IMR-90 (cell line): ENCODE measurements around the gene NDUFB10.

ENCODE experiments used
- BHLHE40 ChIP-seq: fragments of 150-350 bp; IDR thresholded peaks from 2 replicates; pipeline ENCODE4 v1.6.1; 2016; ENCODE audit warnings: mild to moderate bottlenecking, low read depth, low read length
- CEBPB ChIP-seq: IDR thresholded peaks from 2 replicates; pipeline ENCODE4 v1.6.1; 2012; ENCODE audit warnings: low read depth, low read length, improper control_type of control experiment
- MAFK ChIP-seq: IDR thresholded peaks from 2 replicates; pipeline ENCODE4 v1.6.1; 2012; ENCODE audit warnings: low read depth, low read length, improper control_type of control experiment
- MAZ ChIP-seq: IDR thresholded peaks from 2 replicates; pipeline ENCODE4 v1.6.1; 2012; ENCODE audit warnings: low read depth, mild to moderate bottlenecking, low read length, improper control_type of control experiment, moderate library complexity, borderline replicate concordance
- POLR2A ChIP-seq: IDR thresholded peaks from 2 replicates; pipeline ENCODE4 v1.6.1; 2012; ENCODE audit warnings: mild to moderate bottlenecking, low read depth, low read length
- RAD21 ChIP-seq: IDR thresholded peaks from 2 replicates; pipeline ENCODE4 v1.6.1; 2012; ENCODE audit warnings: low read length, improper control_type of control experiment
- RCOR1 ChIP-seq: IDR thresholded peaks from 2 replicates; pipeline ENCODE4 v1.6.1; 2012; ENCODE audit warnings: mild to moderate bottlenecking, low read length, improper control_type of control experiment; ENCODE audit not compliant: insufficient replicate concordance
- RFX5 ChIP-seq: IDR thresholded peaks from 2 replicates; pipeline ENCODE4 v1.8.0; 2012; ENCODE audit warnings: low read depth, mild to moderate bottlenecking, low read length, moderate library complexity
- SMC3 ChIP-seq: fragments of 150-350 bp; IDR thresholded peaks from 2 replicates; pipeline ENCODE4 v1.6.1; 2016; ENCODE audit warnings: low read depth, mild to moderate bottlenecking, antibody characterized with exemption, low read length, moderate library complexity
- TF ChIP-seq, protein P1 (sequence below): conservative IDR thresholded peaks from 2 replicates; pipeline ENCODE4 v1.5.1; 2012; ENCODE audit warnings: mild to moderate bottlenecking, low read depth, low read length, improper control_type of control experiment

DNA sequence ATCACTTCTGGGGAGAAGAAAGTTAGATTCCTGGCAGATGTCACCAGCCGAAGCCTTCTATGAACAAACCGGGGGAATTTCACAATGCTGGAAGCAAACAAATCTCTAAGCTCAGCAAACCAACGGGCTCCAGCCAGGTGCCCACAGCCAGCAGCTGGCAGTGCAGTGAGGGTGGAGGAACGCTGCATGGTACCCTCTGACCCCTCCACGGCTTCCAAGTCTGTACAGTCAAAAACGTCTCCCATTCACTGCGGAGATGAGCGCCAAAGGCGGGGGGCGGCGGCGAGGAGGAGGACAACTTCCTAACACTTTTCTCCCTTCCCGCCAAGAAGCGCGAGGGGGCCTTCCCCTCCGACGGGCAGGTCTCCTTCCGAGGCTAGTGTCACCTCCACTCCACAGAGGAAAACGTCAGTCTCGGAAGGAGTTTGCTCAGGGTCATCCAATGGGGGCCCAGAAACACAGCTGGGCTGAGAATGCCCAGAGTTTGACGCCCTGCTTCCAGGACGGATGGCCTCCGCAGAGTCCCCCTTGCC, 49.4 kb downstream of the NDUFB10 start:
- TF ChIP-seq MAFK: 0 out of 2 replicates have a peak, but pooled peaks have one; percentile 2
- TF ChIP-seq POLR2A: 0 out of 2 replicates have a peak, but pooled peaks have one; percentile 16
- peak; percentile 78 for TF ChIP-seq CEBPB
- TF ChIP-seq, protein P1, sequence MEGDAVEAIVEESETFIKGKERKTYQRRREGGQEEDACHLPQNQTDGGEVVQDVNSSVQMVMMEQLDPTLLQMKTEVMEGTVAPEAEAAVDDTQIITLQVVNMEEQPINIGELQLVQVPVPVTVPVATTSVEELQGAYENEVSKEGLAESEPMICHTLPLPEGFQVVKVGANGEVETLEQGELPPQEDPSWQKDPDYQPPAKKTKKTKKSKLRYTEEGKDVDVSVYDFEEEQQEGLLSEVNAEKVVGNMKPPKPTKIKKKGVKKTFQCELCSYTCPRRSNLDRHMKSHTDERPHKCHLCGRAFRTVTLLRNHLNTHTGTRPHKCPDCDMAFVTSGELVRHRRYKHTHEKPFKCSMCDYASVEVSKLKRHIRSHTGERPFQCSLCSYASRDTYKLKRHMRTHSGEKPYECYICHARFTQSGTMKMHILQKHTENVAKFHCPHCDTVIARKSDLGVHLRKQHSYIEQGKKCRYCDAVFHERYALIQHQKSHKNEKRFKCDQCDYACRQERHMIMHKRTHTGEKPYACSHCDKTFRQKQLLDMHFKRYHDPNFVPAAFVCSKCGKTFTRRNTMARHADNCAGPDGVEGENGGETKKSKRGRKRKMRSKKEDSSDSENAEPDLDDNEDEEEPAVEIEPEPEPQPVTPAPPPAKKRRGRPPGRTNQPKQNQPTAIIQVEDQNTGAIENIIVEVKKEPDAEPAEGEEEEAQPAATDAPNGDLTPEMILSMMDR: no peak
- no peak for TF ChIP-seq BHLHE40
- no peak for TF ChIP-seq RCOR1
- TF ChIP-seq RFX5: no peak
- no peak for TF ChIP-seq RAD21
- TF ChIP-seq MAZ: peak; percentile 26; the same call in 1 of the 2 replicates
- TF ChIP-seq SMC3: no peak
